A673 (cell line): Measurements from ENCODE around the gene MRTFA. TPM values are rescaled to one million over a fixed set of nuclear protein-coding genes. Genes with fewer than 3 reads are reported as not detected.
"Not testable (repeated sequence)": the region's sequence is repeated elsewhere in the genome, so short reads cannot be mapped to it uniquely, and the experiment has no call there.

Experiments
- BruUV-seq: library from RNA; stranded (reverse); fragments of 400-500 nt; replicated peaks from 2 replicates; lab custom pipeline; 2021; lab: Mats Ljungman, UMichigan
- CTCF ChIA-PET: fragments of 300-600 bp; sonication (Branson Sonifier 250); formaldehyde crosslinking; loops from one replicate; lab custom pipeline; 2022; ENCODE audit warnings: antibody characterized with exemption; lab: Charles Lee
- POLR2A ChIA-PET: fragments of 300-600 bp; sonication (Branson Sonifier 250); formaldehyde crosslinking; loops from one replicate; lab custom pipeline; 2022; ENCODE audit warnings: antibody characterized with exemption; ENCODE audit not compliant: low non-redundant PET; lab: Charles Lee
- DNase-seq: peaks from one replicate; pipeline ENCODE4 v3.0.0-alpha.2; 2015; ENCODE audit warnings: low spot score
- H3K27ac ChIP-seq: fragments of 200-600 bp; sonication (generic); 2 replicates; pipeline ENCODE4 v1.5.1; 2016; ENCODE audit warnings: mixed run types, low read depth, mild to moderate bottlenecking, mixed read lengths, antibody characterized with exemption, low read length; ENCODE audit not compliant: poor library complexity, severe bottlenecking
- H3K27me3 ChIP-seq: fragments of 200-600 bp; sonication (generic); replicated peaks from 2 replicates; pipeline ENCODE4 v1.6.1; 2017; ENCODE audit warnings: mixed run types, low read depth, mild to moderate bottlenecking, mixed read lengths, antibody characterized with exemption, low read length; ENCODE audit not compliant: insufficient read depth, poor library complexity
- H3K36me3 ChIP-seq: fragments of 200-600 bp; sonication (generic); 2 replicates; pipeline ENCODE4 v1.6.1; 2016; ENCODE audit warnings: mixed run types, mild to moderate bottlenecking, mixed read lengths, antibody characterized with exemption, low read length; ENCODE audit not compliant: insufficient read depth, poor library complexity, severe bottlenecking
- H3K4me1 ChIP-seq: fragments of 200-600 bp; sonication (generic); 2 replicates; pipeline ENCODE4 v1.6.1; 2017; ENCODE audit warnings: mixed run types, mild to moderate bottlenecking, mixed read lengths, antibody characterized with exemption, low read length; ENCODE audit not compliant: insufficient read depth, poor library complexity, severe bottlenecking
- H3K4me3 ChIP-seq: fragments of 200-600 bp; sonication (generic); 2 replicates; pipeline ENCODE4 v1.5.1; 2016; ENCODE audit warnings: low read depth, mixed run types, mild to moderate bottlenecking, mixed read lengths, low read length; ENCODE audit not compliant: poor library complexity, severe bottlenecking
- H3K9me3 ChIP-seq: fragments of 200-600 bp; sonication (generic); 2 replicates; pipeline ENCODE4 v1.6.1; 2016; ENCODE audit warnings: mixed run types, low read depth, mild to moderate bottlenecking, mixed read lengths, antibody characterized with exemption, low read length; ENCODE audit not compliant: poor library complexity, severe bottlenecking
- EZH2 ChIP-seq: fragments of 200-600 bp; sonication (generic); IDR thresholded peaks from 2 replicates; pipeline ENCODE4 v1.6.1; 2017; ENCODE audit warnings: borderline replicate concordance, low read depth, mild to moderate bottlenecking, mixed read lengths, antibody characterized with exemption, low read length; ENCODE audit not compliant: poor library complexity, severe bottlenecking
- intact Hi-C: fragments of 100-400 bp; cut with micrococcal nuclease; formaldehyde crosslinking; loops from one replicate; pipeline ENCODE4 v1.10.0; 2022; ENCODE audit not compliant: unreplicated experiment
- total RNA-seq: library from RNA; stranded (reverse); gene quantifications from 2 replicates; pipeline ENCODE4 v1.2.3, GENCODE V29; 2021
- TF ChIP-seq, protein P1 (sequence below): fragments of 300-800, 200-600 bp; sonication (generic); conservative IDR thresholded peaks from 2 replicates; pipeline ENCODE4 v1.5.1; 2017; ENCODE audit warnings: low read depth, mild to moderate bottlenecking, antibody characterized with exemption, low read length, moderate library complexity, mixed read lengths

MRTFA gene
- total RNA-seq, 1 experiment from 2014 or later, result 35.8 TPM

DNA sequence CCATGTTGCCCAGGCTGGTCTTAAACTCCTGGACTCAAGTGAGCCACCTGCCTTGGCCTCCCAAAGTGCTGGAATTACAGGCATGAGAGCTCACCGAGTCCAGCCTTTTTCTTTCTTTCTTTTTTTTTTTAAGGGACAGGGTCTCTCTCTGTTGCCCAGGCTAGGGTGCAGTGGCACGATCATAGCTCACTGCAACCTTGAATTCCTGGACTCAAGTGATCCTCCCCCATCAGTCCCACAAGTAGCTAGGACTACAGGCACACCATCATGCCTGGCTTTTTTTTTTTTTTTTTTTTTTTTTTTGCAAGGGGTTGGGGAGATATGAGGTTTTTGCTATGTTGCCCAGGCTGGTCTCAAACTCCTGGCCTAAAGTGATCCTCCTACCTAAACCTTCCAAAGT, 78.5 kb downstream of the MRTFA start:
- no peaks in the 10 kb centered on the region for H3K27me3 ChIP-seq
- no peaks in the 10 kb centered on the region for H3K9me3 ChIP-seq
- H3K27ac ChIP-seq, result no peak overlapping the region
- TF ChIP-seq, protein P1, sequence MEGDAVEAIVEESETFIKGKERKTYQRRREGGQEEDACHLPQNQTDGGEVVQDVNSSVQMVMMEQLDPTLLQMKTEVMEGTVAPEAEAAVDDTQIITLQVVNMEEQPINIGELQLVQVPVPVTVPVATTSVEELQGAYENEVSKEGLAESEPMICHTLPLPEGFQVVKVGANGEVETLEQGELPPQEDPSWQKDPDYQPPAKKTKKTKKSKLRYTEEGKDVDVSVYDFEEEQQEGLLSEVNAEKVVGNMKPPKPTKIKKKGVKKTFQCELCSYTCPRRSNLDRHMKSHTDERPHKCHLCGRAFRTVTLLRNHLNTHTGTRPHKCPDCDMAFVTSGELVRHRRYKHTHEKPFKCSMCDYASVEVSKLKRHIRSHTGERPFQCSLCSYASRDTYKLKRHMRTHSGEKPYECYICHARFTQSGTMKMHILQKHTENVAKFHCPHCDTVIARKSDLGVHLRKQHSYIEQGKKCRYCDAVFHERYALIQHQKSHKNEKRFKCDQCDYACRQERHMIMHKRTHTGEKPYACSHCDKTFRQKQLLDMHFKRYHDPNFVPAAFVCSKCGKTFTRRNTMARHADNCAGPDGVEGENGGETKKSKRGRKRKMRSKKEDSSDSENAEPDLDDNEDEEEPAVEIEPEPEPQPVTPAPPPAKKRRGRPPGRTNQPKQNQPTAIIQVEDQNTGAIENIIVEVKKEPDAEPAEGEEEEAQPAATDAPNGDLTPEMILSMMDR, result no peak
- no peak for TF ChIP-seq EZH2
- BruUV-seq, result no TSS peak
- intact Hi-C loops, result no loop called here
- CTCF ChIA-PET, result no interaction called here
- H3K4me1 ChIP-seq, result peaks cover 16% of the 10 kb centered on the region
- H3K36me3 ChIP-seq, result no peaks in the 10 kb centered on the region
- POLR2A ChIA-PET, result no interaction called here
- DNase-seq, result no peak
- H3K4me3 ChIP-seq, result no peak overlapping the region

- H3K27ac ChIP-seq, result no peak overlapping the region
- CTCF ChIA-PET, result no interaction called here
- BruUV-seq, result no TSS peak
- TF ChIP-seq EZH2, result no peak
- TF ChIP-seq, protein P1, result no peak
- no peaks in the 10 kb centered on the region for H3K36me3 ChIP-seq
- POLR2A ChIA-PET, result no interaction called here
- H3K27me3 ChIP-seq, result no peaks in the 10 kb centered on the region
- intact Hi-C loops, result no loop called here
- DNase-seq, result no peak
- no peak overlapping the region for H3K4me3 ChIP-seq
- no peaks in the 10 kb centered on the region for H3K9me3 ChIP-seq
- H3K4me1 ChIP-seq, result peaks cover 16% of the 10 kb centered on the region
Measured at GRCh38 chr22:40556641-40557040, 79.9 kb downstream of the MRTFA start.

GRCh38 chr22:40554023-40554422, 82.5 kb downstream of the MRTFA start:
- DNase-seq, POLR2A ChIA-PET, intact Hi-C loops, H3K27me3 ChIP-seq, H3K9me3 ChIP-seq, BruUV-seq, H3K36me3 ChIP-seq, H3K4me3 ChIP-seq, H3K27ac ChIP-seq, CTCF ChIA-PET, H3K4me1 ChIP-seq: not testable (repeated sequence)

DNA sequence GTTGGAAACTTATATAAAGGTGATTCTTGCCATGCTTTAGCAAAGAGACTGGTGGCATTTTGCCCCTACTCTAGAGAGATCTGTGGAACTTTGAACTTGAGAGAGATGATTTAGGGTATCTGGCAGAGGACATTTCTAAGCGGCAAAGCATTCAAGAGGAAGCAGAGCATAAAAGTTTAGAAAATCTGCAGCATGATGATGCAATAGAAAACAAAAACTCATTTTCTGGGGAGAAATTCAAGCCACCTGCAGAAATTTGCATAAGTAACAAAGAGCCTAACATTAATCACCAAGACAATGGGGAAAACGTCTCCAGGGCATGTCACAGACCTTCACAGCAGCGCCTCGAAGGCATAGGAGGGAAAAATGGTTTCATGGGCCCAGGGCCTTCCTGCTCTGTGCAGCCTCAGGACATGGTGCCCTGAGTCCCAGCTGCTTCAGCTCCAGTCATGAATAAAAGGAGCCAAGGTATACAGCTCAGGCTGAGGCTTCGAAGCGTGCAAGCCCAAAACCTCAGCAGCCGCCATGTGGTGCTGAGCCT, 83.4 kb downstream of the MRTFA start:
- peaks cover 9% of the 10 kb centered on the region for H3K4me1 ChIP-seq
- CTCF ChIA-PET, result no interaction called here

More for the DNA sequence above, 83.4 kb downstream of the MRTFA start:
- Histone ChIP-seq H3K27ac (no peak overlapping the region), H3K27me3 (no peaks in the 10 kb centered on the region), H3K4me3 (no peak overlapping the region), H3K9me3 (no peaks in the 10 kb centered on the region), H3K36me3 (no peaks in the 10 kb centered on the region)
- no TSS peak for BruUV-seq
- TF ChIP-seq EZH2, result no peak
- TF ChIP-seq, protein P1, result no peak
- intact Hi-C loops, result no loop called here
- POLR2A ChIA-PET, result no interaction called here
- DNase-seq, result no peak
